Right lobe of liver (tissue), 6 donors: ENCODE measurements around the gene GRID2IP. TPM values are rescaled to one million over a fixed set of nuclear protein-coding genes. Genes with fewer than 3 reads are reported as not detected.

Source experiments
- ATAC-seq, 4 donors: fragments of 200-7000 bp; cut with Tn5 transposase; one replicate each; pipeline ENCODE4 v1.9.1; 2020; ENCODE audit warnings: mild to moderate bottlenecking in 4 of 4, moderate library complexity in 4 of 4
- DNase-seq, 3 donors: peaks; one replicate each; pipeline ENCODE4 v3.0.0-alpha.2; 2020
- H3K27ac ChIP-seq, 3 donors: fragments of 200-600 bp; one replicate each; pipeline ENCODE4 v1.8.0; 2022
- H3K27me3 ChIP-seq, 2 donors: fragments of 200-600 bp; one replicate each; pipeline ENCODE4 v1.8.0; 2022
- H3K36me3 ChIP-seq, 4 donors: fragments of 200-600 bp; sonication (generic) in 1 of 4; one replicate each; pipeline versions ENCODE4 v1.5.1 to v1.8.0; 2017 to 2022; ENCODE audit warnings: control low read depth in 1 of 4
- H3K4me1 ChIP-seq, 4 donors: fragments of 200-600 bp; sonication (generic) in 1 of 4; one replicate each; pipeline versions ENCODE4 v1.5.1 to v1.8.0; 2017 to 2022; ENCODE audit warnings: control low read depth in 1 of 4
- H3K4me3 ChIP-seq, 3 donors: fragments of 200-600 bp; one replicate each; pipeline ENCODE4 v1.8.0; 2022
- H3K9me3 ChIP-seq, 4 donors: fragments of 200-600 bp; sonication (generic) in 1 of 4; one replicate each; pipeline versions ENCODE4 v1.5.1 to v1.8.0; 2017 to 2022; ENCODE audit warnings: control low read depth in 1 of 4
- POLR2A ChIP-seq: fragments of 450-650 bp; IDR thresholded peaks from one replicate; pipeline ENCODE4 v1.6.1; 2017; ENCODE audit warnings: antibody characterized with exemption, mild to moderate bottlenecking
- WGBS: methylation state at CpG from one replicate; pipeline ENCODE4 v1.1.6; 2018; ENCODE audit warnings: low coverage, low lambda C conversion rate; ENCODE audit not compliant: insufficient coverage; ENCODE audit errors: missing lambda C conversion rate; 5-methylcytosine and 5-hydroxymethylcytosine counted together
- intact Hi-C, 2 donors: fragments of 100-400 bp; cut with DNase I; formaldehyde crosslinking; loops; one replicate each; pipeline versions ENCODE4 v1.11.2 to v1.14.1; 2022
- total RNA-seq, 6 experiments: library from RNA; depleted of rRNA in 2 of 6; stranded (reverse); fragments of >200 nt in 2 of 6; fragmentation: NEBNext Ultra II Directional in 3 of 6; extraction: Animal tissue kit (Norgen Biotek cat#: 25700) in 3 of 6; gene quantifications; one replicate each; pipeline versions ENCODE4 v1.1.0 to v1.2.4, GENCODE V29; 2016 to 2023
- TF ChIP-seq, protein P1 (sequence below), 4 donors: fragments of 200-600 bp in 3 of 4; fragments of 450-650 bp in 1 of 4; IDR thresholded peaks; one replicate each; pipeline versions ENCODE4 v1.5.1 to v1.8.0; 2016 to 2022; ENCODE audit warnings: antibody characterized with exemption in 4 of 4, mild to moderate bottlenecking in 2 of 4
- donor health status: DM: no; HTN: yes; CAD: no.
- donor health status: DM: no; HTN: no; CAD: no.
- donor health status: DM: no; HTN: no; CAD: no.
- donor health status: DM: no; HTN: yes; CAD: no.
- donor health status: DM: no; HTN: yes; CAD: no.

Gene GRID2IP
- total RNA-seq, 6 experiments from 2014 or later = 0.05 to 0.07 TPM; not detected in 4

DNA sequence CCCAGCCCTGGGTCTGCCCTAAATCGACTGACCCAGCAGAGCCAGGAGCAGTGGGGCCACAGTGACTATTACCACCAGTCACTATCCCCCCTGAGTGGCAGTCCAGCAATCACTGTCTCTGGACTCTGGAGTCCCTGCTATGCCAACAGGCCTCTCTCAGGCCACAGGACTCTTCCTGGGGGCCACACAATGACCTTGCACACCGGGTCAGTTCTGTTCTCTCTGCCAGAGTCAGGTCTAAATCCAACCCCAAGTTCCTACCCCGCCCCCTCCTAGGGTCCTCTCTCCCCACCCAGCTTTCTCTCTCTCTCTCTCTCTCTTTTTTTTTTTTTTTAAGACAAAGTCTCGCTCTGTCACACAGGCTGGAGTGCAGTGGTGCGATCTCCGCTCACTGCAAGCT, 21.6 kb downstream of the GRID2IP start:
- no peaks in the 10 kb centered on the region for H3K27me3 ChIP-seq

DNA sequence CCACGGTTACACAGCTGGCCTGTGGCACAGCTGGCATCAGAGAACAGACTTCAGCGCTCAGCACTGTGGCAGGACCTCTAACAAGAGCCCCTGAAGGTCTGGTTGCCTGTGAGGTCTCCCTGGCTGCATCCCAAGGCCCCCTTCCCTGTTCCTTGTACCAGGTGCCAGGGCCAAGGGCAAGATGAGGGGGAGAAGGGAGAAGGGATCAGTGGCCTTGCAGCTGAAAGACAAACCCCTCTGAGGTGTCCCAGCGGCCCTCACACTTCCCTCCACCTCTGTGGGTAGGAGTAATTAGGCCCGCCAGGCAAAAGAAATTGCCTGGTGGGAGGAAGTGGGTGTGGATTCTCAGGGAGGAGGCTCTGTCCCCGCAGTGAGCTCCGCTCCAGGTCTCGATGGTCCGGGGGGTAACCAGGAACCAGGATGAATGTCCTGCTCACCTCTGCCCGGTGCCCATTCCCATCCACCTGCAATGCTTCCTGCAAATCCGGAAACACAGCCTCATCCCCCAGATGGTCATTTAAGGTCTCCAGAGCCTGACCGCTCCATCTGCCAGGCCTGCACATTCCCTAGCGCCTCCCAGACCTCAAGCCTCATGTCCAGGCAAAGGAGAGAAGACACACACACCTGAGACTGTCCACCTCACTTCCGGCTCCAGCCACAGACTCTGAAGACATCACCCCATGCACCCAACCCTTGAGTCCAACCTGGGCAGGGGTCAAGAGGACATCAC, 22.7 kb downstream of the GRID2IP start:
- WGBS = 71% methylated on average over 1 of the region's 13 CpGs
- intact Hi-C loops = no loop called here
- peaks cover 0 to 3% (median 0%) of the 10 kb centered on the region in 4 donors for H3K4me1 ChIP-seq
- H3K27ac ChIP-seq = no peak overlapping the region
- no peaks in the 10 kb centered on the region for H3K36me3 ChIP-seq
- H3K9me3 ChIP-seq = no peaks in the 10 kb centered on the region
- no peak for ATAC-seq
- no peak overlapping the region for H3K4me3 ChIP-seq
- no peaks in the 10 kb centered on the region for H3K27me3 ChIP-seq
- no peak for TF ChIP-seq POLR2A
- TF ChIP-seq, protein P1, sequence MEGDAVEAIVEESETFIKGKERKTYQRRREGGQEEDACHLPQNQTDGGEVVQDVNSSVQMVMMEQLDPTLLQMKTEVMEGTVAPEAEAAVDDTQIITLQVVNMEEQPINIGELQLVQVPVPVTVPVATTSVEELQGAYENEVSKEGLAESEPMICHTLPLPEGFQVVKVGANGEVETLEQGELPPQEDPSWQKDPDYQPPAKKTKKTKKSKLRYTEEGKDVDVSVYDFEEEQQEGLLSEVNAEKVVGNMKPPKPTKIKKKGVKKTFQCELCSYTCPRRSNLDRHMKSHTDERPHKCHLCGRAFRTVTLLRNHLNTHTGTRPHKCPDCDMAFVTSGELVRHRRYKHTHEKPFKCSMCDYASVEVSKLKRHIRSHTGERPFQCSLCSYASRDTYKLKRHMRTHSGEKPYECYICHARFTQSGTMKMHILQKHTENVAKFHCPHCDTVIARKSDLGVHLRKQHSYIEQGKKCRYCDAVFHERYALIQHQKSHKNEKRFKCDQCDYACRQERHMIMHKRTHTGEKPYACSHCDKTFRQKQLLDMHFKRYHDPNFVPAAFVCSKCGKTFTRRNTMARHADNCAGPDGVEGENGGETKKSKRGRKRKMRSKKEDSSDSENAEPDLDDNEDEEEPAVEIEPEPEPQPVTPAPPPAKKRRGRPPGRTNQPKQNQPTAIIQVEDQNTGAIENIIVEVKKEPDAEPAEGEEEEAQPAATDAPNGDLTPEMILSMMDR (IDR thresholded peaks at IDR 0.05) = no peak
- DNase-seq = no peak

More for the DNA sequence above, 21.6 kb downstream of the GRID2IP start:
- Histone ChIP-seq H3K36me3 (no peaks in the 10 kb centered on the region), H3K9me3 (no peaks in the 10 kb centered on the region), H3K4me3 (no peak overlapping the region), H3K27ac (no peak overlapping the region), H3K4me1 (peaks cover 0 to 3% (median 0%) of the 10 kb centered on the region in 4 donors)
- no peak for TF ChIP-seq POLR2A
- intact Hi-C loops = no loop called here
- no peak for ATAC-seq
- no peak for DNase-seq
- 64% methylated on average over 5 of the region's 6 CpGs for WGBS

DNA sequence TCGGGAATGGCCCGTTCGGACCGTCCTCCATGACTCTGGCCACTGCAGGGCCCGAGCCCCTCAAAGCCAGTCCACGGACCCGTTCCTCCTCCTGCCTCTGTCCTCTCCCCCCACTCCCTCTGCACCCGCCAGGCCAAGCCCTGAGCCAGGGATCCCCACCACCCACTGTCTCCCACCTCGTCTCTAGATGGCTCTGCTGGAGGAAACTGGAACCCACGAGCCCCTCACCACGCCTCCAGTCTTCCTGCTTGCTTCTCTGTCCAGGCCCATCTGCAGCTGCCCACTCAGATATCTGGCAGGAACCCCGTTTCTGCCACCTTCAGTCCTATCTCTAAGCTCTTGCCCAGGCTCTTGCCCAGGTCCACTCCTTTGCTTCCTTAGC, 24.3 kb downstream of the GRID2IP start:
- ATAC-seq = peak in 1 of 4 donors; percentile 16

DNA sequence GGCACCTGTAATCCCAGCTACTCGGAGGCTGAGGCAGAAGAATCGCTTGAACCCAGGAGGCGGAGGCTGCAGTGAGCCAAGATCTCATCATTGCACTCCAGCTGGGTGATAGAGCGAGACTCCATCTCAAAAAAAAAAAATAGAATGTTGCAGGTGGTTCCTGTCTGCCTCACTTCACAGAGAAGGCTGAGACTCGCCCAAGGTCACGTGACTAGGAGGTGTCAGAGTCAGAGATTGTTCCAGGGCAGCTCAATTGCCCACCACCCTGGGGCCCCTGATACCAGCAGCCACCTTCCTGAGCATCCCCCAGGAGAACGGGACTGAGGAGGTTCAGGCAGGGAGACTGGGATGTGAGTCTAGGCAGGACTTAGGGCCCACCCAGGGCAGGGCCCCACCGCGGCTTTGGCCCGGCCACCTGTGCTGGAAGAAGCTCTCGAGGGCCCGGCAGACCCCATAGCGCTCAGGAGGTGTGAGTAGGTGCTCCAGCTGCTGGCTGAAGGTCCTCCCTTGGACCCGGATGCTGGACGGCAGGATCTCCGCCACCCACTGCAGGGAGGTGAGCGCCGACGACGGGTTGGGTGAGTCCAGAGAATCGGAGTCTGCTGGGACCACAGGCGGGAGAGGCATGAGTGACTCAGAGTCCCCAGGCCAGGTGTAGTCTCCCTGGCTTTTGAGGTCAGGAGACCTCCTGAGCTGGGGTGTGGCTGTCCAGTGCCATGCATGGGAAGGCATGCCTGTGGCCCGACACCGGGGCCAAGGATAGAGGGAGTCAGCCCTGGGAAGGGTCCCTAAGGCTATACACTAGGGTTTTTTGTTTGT, 30.9 kb downstream of the GRID2IP start:
- peaks cover 0 to 4% (median 0%) of the 10 kb centered on the region in 4 donors for H3K4me1 ChIP-seq
- WGBS = 81% methylated on average over 7 of the region's 24 CpGs
- TF ChIP-seq POLR2A = no peak
- TF ChIP-seq, protein P1 (IDR thresholded peaks at IDR 0.05) = no peak
- no peak for DNase-seq
- no peaks in the 10 kb centered on the region for H3K36me3 ChIP-seq
- H3K27me3 ChIP-seq = no peaks in the 10 kb centered on the region
- H3K9me3 ChIP-seq = no peaks in the 10 kb centered on the region
- H3K4me3 ChIP-seq = no peak overlapping the region
- intact Hi-C loops = no loop called here
- ATAC-seq = no peak
- H3K27ac ChIP-seq = no peak overlapping the region

More for the DNA sequence above, 24.3 kb downstream of the GRID2IP start:
- H3K4me1 ChIP-seq = peaks cover 0 to 3% (median 0%) of the 10 kb centered on the region in 4 donors
- peak overlapping the region in 1 of 3 donors; percentile 29 for H3K4me3 ChIP-seq
- 24% methylated on average over 12 of the region's 12 CpGs for WGBS
- H3K36me3 ChIP-seq = no peaks in the 10 kb centered on the region
- intact Hi-C loops = no loop called here
- no peak overlapping the region for H3K27ac ChIP-seq
- DNase-seq = no peak
- TF ChIP-seq POLR2A = no peak
- TF ChIP-seq, protein P1 (IDR thresholded peaks at IDR 0.05) = no peak
- no peaks in the 10 kb centered on the region for H3K27me3 ChIP-seq
- no peaks in the 10 kb centered on the region for H3K9me3 ChIP-seq
